GM19238 (cell line): Measurements from ENCODE around the gene ARID4A.
"Not testable (repeated sequence)": the region's sequence is repeated elsewhere in the genome, so short reads cannot be mapped to it uniquely, and the experiment has no call there.

ENCODE experiments used
- DNase-seq: peaks from one replicate; pipeline ENCODE4 v3.0.0; 2011; ENCODE audit warnings: low spot score; ENCODE audit not compliant: insufficient read length

ARID4A gene

GRCh38 chr14:58294201-58294600, 4.2 kb upstream of the ARID4A start:
- DNase-seq = no peak

DNA sequence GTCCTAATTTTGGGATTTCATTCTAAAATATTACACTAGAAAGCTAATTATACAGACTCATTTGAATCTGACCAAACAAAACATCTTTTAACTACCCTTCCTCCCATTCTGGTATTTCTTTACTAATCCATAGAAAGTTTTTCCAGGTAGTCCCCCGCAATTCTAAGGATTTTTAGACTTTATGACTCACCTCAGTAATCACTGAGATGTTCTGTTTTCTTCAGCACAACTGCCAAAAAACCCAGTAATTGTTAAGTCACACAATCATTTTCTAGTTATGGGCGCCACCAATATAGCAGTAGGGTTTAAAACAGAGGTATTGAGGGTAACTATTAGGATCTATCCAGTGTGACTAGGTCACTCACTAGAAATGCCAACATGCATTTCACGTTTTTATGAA, 1.6 kb upstream of the ARID4A start:
- no peak for DNase-seq

- no peak for DNase-seq
These were observed 968 bp upstream of the ARID4A start for GRCh38 chr14:58297412-58297761.

DNA sequence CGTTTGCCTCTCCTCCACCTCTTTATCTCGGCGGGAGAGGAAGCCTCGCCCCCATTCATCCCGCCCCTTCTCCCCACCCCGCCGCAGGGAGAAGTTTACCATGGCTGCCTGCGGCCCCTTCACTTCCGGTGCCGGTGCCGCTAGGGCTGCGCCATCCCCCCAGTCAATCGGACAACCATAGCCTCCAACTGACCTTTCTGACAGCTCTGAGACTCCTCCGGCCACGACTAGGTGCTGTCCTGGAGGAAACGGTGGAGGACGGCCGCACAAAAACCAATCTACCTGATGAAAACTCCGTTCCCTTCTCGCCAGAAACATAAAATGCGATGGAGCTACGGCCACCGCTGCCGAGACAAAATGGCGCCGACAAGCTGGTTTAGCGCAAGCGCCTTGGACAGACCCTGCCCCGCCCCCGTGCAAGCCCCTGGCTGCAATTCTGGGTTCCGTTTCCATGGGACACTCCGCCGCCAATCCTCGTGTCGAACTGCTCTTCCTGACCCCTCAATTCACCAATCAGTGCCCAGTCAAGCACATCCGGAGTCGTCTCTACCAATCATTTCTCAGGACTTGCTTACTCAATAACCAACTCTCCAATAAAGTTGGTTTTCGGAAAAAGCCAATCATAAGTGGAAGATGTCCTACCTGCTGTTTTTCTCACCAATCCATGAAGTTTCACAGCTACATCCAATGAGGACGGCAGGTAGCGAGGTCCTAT, 436 bp upstream of the ARID4A start:
- DNase-seq = peak; percentile 86

- DNase-seq = no peak
These were observed 1.3 kb downstream of the ARID4A start for GRCh38 chr14:58299401-58300330.

- DNase-seq = no peak
These were observed 3.1 kb downstream of the ARID4A start for GRCh38 chr14:58301416-58301815.

DNA sequence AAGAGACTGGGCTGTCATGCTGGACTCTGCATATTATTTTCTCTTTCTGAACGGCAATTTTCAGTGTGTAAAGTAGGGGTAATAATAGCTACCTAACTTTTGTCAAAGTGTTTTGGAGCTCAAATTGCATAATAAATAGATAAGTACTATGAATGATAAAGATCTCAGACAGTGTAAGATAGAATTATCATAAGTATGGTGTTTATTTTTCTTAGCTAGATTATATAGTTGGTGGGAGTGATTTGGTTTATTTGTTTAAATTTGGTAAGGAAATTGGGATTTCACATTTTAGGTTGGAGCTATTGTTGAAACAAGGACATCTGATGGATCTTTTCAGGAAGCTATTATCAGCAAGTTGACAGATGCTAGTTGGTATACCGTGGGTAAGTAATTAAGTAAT, 7.4 kb downstream of the ARID4A start:
- no peak for DNase-seq

DNA sequence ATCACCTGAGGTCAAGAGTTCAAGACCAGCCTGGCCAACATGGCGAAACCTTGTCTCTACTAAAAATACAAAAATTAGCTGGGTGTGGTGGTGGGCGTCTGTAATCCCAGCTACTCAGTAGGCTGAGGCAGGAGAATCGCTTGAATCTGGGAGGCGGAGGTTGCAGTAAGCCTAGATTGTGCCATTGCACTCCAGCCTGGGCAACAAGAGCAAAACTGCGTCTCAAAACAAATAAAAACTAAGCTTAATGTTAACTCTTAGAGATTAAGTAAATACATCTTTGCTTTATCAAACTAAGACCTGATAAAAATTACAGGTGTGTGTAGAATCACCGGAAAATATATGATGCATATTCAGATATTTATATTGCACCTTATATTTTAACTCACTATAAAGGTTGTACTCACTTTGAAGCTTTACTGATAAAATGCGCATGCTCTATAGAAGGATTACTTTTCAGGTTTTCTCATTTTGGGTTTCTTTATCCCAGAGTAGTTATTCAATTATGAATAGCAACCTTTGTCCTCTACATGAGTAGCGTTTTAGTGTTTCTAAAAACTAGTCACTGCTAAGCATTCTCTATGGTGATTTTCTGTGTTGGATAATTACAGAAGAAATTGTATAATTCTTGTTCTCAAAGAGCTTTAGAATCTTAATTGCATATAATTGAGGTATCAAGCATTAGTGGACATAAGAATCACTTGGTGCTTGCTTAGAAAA, 9.4 kb downstream of the ARID4A start:
- DNase-seq = no peak

DNA sequence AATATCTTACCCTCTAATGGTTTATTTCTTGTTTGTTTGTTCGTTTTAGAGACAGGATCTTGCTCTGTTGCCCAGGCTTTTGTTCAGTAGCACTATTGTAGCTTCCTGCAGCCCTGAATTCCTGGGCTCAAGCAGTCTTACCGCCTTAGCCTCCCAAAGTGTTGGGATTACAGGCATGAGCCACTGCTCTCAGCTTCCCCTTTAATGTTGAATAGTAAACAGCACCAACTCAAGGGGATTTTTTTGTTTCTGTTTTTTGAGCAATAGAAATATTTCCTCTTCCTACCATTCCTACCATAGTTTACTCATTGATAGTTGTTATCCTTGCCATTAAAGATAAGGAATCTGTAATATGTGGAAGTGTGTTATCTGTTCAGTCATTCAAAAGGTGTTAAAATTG, 10.7 kb downstream of the ARID4A start:
- DNase-seq = no peak

- DNase-seq = no peak
These were observed 15.3 kb downstream of the ARID4A start for GRCh38 chr14:58313699-58314098.

DNA sequence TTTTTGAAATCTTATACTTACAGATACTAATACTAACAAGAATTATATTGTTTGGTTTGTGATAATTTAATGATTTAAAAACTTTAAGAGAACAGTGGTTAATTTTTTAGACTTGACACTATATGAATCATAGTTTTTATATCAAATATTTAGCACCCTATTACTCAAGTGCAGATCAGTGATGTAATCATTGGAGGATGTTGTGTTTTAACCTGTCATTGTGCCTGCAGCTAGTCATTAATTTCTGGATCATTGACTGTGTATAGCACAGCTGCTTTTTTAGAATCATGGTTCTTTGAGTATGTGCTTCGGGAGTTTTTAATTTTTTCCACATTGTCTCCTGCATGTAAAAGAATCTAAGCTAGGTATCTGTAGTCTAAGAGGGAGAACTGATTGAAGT, 17.3 kb downstream of the ARID4A start:
- no peak for DNase-seq

DNA sequence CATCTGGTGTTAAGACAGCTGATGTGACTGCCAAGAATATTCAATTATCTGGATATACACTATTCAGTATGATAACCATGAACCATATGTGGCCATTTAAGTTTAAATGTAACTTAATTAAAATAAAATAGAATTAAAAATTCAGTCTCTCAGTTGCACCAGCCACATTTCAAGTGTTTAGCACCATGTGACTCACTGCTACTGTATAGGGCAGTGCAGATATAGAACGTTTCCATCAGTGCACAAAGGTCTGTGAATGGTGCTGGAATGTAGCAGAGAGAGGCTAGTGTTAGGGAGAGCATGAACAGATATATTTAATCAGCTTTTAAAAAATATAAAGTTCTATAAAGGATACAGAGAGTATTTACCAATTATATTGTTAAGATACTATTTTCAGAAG, 28.7 kb downstream of the ARID4A start:
- no peak for DNase-seq

DNA sequence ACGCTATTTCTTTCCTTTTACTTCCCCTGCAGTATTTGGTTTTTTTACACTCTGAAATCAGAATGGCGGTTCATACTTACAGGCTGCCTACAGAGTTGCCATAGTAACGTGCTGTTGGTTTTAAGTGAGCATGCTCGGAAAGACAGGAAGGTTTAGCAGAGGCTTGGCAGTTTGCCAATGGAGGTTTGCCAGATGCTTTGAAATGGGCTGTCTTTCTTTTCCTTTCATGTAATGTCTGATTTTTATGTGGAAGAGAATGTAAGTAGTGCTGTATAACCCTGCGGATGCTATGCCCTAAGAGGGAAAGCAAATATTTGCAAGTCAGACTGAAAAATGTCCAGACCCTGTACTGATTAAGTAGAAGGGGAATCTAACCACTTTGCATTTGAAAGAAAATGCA, 32.8 kb downstream of the ARID4A start:
- DNase-seq = peak; percentile 11

DNA sequence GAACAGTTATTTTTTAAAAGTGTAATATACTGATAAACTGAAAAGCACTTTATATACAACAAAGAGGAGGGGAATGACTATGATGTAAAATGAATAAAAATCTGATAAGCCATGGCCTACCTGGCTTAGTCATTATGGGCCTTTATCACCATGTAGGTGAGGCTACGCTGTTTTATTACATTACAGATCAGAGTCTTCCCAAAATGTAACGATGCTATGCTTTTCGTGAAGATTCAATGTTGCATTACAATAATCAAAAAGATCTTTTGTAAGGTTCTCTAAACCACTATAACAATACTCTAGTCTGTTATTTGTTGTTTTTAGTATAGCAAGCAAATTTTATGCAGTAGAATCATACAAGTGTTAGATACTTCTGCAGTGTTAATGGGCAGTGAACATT, 34.2 kb downstream of the ARID4A start:
- no peak for DNase-seq

DNA sequence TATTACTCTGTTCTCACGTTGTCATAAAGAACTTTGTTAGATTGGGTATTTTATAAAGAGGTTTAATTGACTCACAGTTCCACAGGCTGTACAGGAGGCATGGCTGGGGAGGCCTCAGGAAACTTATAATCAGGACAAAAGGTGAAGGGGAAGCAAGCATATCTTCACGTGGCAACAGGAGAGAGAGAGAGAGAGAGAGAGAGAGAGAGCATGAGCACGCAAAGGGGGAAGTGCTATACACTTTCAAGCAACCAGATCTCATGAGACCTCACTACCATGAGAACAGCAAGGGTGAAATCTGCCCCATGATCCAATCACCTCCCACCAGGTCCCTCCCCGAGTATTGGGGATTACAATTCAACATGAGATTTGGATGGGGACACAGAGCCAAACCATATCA, 41.3 kb downstream of the ARID4A start:
- DNase-seq = not testable (repeated sequence)

DNA sequence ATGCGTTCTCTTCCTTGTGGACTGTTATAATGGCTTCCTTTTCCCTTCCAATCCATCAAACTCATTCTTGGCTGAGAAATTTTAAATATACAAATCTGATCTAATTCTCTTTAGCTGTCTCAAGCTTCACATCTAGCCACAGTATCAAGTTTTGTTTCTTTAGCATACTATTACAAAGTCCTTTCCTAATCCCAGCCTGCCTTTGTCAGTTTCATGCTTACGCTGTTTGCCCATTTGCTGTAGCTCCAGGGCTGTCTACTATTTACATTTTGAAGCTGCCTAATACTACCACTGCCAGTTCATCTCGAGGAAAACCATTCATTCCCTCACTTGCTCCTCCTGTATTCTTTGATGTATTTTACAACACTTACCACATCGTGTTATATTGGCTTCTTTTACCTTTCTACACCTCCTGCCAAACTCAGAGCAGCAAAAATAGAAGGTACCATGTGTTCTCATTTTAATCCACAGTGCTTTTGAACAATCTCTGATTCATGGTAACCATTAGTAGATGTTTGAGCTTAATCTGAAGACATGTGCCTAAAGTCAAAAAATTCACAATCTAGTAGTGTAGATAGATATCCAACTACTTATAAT, 42.9 kb downstream of the ARID4A start:
- no peak for DNase-seq

GRCh38 chr14:58343535-58343934, 45.2 kb downstream of the ARID4A start:
- not testable (repeated sequence) for DNase-seq

DNA sequence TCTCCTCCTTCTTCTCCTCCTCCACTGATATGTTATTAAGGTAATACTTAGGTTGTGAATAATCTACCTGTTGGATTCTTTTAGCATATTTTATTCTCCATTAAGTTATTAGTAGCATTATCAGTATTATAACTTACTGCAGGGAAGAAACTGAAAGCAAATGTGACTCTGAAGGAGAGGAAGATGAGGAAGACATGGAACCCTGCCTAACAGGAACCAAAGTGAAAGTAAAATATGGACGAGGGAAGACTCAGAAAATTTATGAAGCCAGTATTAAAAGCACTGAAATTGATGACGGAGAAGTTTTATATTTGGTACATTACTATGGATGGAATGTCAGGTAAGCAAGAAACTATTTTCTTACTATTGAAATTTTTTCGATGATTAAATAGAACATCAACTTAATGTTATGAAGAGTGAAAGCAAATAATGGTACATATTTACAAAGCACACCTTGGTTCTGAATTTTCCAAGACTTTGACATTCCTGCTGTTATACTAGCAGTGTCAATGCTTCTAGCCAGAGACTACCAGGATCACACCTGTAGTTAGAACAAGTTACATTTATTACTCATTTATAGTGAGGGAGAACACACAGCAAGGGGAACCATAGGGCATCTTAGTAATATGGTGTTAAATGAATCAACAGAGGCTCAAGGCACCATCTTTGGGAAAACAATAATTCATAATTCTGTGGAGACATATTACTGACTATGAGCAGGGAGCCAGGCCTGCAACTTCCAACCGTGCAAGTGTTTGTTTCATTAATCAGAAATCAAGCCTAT, 55.4 kb downstream of the ARID4A start:
- DNase-seq = no peak

- no peak for DNase-seq
These were observed 56.5 kb downstream of the ARID4A start for GRCh38 chr14:58354808-58355207.

- DNase-seq = no peak
These were observed 57.9 kb downstream of the ARID4A start for GRCh38 chr14:58356268-58356667.

GRCh38 chr14:58362272-58362671, 63.9 kb downstream of the ARID4A start:
- DNase-seq = not testable (repeated sequence)
